Endothelial cell of umbilical vein (primary cell): Measurements from ENCODE around the gene ARHGEF16. TPM values are rescaled to one million over a fixed set of nuclear protein-coding genes. Genes with fewer than 3 reads are reported as not detected.
A peak's percentile ranks its signal among the peaks of the same experiment; 100 is the strongest.

Experiments
- BruUV-seq: library from RNA; stranded (reverse); fragments of 400-500 nt; replicated peaks from 2 replicates; lab custom pipeline; 2021; lab: Mats Ljungman, UMichigan
- CTCF ChIA-PET: fragments of 300-600, 350-600 bp; sonication (Branson Sonifier 250); formaldehyde crosslinking; loops from one replicate; lab custom pipeline; 2021; ENCODE audit warnings: antibody characterized with exemption, inconsistent platforms; lab: Charles Lee
- POLR2A ChIA-PET: fragments of 300-600, 350-600 bp; sonication (Branson Sonifier 250); formaldehyde crosslinking; loops from one replicate; lab custom pipeline; 2021; ENCODE audit warnings: antibody characterized with exemption, inconsistent platforms; lab: Charles Lee
- DNase-seq: peaks from one replicate; pipeline ENCODE4 v3.0.0-alpha.2; 2011; ENCODE audit warnings: low read depth, low spot score
- FAIRE-seq: peaks from 2 replicates; lab custom pipeline; 2011; peaks lifted over from hg19 to GRCh38; lab: Jason Lieb, UNC
- H2AFZ ChIP-seq: 2 replicates; pipeline ENCODE4 v1.6.0; 2012; ENCODE audit warnings: low read depth, low read length, control low read depth, inconsistent platforms
- H3K27ac ChIP-seq: 2 replicates; pipeline ENCODE4 v1.5.1; 2011; ENCODE audit warnings: low read depth, mild to moderate bottlenecking, control low read depth, low read length, moderate library complexity; ENCODE audit not compliant: insufficient read depth
- H3K27me3 ChIP-seq, 2 experiments: 2 replicates each; pipeline versions ENCODE4 v1.6.0 to v1.6.1; 2011; ENCODE audit warnings: low read length in 2 of 2, mixed read lengths in 1 of 2; ENCODE audit not compliant: control insufficient read depth in 2 of 2, insufficient read depth in 2 of 2
- H3K36me3 ChIP-seq, 2 experiments: 2 replicates in 1 of 2; 3 replicates in 1 of 2; pipeline ENCODE4 v1.5.1; 2011; ENCODE audit warnings: low read length in 2 of 2, mild to moderate bottlenecking in 1 of 2, moderate library complexity in 1 of 2; ENCODE audit not compliant: control insufficient read depth in 2 of 2, insufficient read depth in 2 of 2; ENCODE audit errors: extremely low read depth in 1 of 2
- H3K4me1 ChIP-seq: 3 replicates; pipeline ENCODE4 v1.5.1; 2011; ENCODE audit warnings: mild to moderate bottlenecking, low read length; ENCODE audit not compliant: control insufficient read depth, insufficient read depth; ENCODE audit errors: extremely low read depth
- H3K4me2 ChIP-seq: 2 replicates; pipeline ENCODE4 v1.6.1; 2011; ENCODE audit warnings: low read length, control low read depth, mixed read lengths; ENCODE audit not compliant: insufficient read depth
- H3K4me3 ChIP-seq, 3 experiments: fragments of 200-600 bp in 1 of 3; sonication (generic), shearing (Covaris generic) in 1 of 3; replicated peaks in 1 of 3; 2 replicates each; pipeline ENCODE4 v1.5.1; 2011 to 2016; ENCODE audit warnings: control low read depth in 3 of 3, low read length in 3 of 3, mild to moderate bottlenecking in 2 of 3, inconsistent platforms in 1 of 3, low read depth in 1 of 3, moderate library complexity in 1 of 3; ENCODE audit not compliant: insufficient read depth in 1 of 3
- H3K79me2 ChIP-seq: 2 replicates; pipeline ENCODE4 v1.6.0; 2012; ENCODE audit warnings: low read length, inconsistent platforms; ENCODE audit not compliant: control insufficient read depth, insufficient read depth
- H3K9ac ChIP-seq: replicated peaks from 2 replicates; pipeline ENCODE3; 2011; ENCODE audit warnings: low read length, control low read depth; ENCODE audit not compliant: insufficient read depth; ENCODE audit errors: extremely low read depth
- H3K9me1 ChIP-seq: replicated peaks from 3 replicates; pipeline ENCODE4 v1.6.0; 2011; ENCODE audit warnings: mild to moderate bottlenecking, low read length; ENCODE audit not compliant: control insufficient read depth, insufficient read depth; ENCODE audit errors: extremely low read depth
- H3K9me3 ChIP-seq: replicated peaks from 2 replicates; pipeline ENCODE4 v1.5.1; 2012; ENCODE audit warnings: low read length, inconsistent platforms; ENCODE audit not compliant: control insufficient read depth, insufficient read depth
- H4K20me1 ChIP-seq: replicated peaks from 2 replicates; pipeline ENCODE3; 2011; ENCODE audit warnings: mild to moderate bottlenecking, low read length; ENCODE audit not compliant: control insufficient read depth, insufficient read depth; ENCODE audit errors: extremely low read depth
- CTCF ChIP-seq, 2 donors: IDR thresholded peaks; 1 replicate in 1 of 2; 2 replicates in 1 of 2; pipeline ENCODE4 v1.5.1; 2011; ENCODE audit warnings: low read length in 2 of 2, mild to moderate bottlenecking in 2 of 2, moderate library complexity in 2 of 2, control low read depth in 1 of 2, inconsistent platforms in 1 of 2, low read depth in 1 of 2; ENCODE audit not compliant: insufficient read depth in 1 of 2; ENCODE audit errors: extremely low read depth in 1 of 2
- EZH2 ChIP-seq: IDR thresholded peaks from 2 replicates; pipeline ENCODE4 v1.6.1; 2012; ENCODE audit warnings: borderline replicate concordance, low read depth, mild to moderate bottlenecking, moderate library complexity, low read length, inconsistent platforms; ENCODE audit not compliant: severe bottlenecking
- FOS ChIP-seq: IDR thresholded peaks from 2 replicates; pipeline ENCODE4 v1.6.1; 2011; ENCODE audit warnings: mild to moderate bottlenecking, low read length, moderate library complexity, borderline replicate concordance; ENCODE audit not compliant: insufficient read depth
- JUN ChIP-seq: IDR thresholded peaks from 2 replicates; pipeline ENCODE4 v1.6.1; 2011; ENCODE audit warnings: borderline replicate concordance, low read depth; ENCODE audit not compliant: insufficient read length, insufficient read depth
- MAX ChIP-seq: IDR thresholded peaks from 2 replicates; pipeline ENCODE4 v1.6.1; 2011; ENCODE audit not compliant: insufficient read depth, insufficient read length
- MYC ChIP-seq: IDR thresholded peaks from one replicate; pipeline ENCODE4 v1.6.1; 2011; ENCODE audit warnings: mild to moderate bottlenecking, low read depth, low read length
- POLR2A ChIP-seq: IDR thresholded peaks from 2 replicates; pipeline ENCODE4 v1.6.1; 2012; ENCODE audit warnings: low read depth, mild to moderate bottlenecking, control low read depth, low read length
- POLR2AphosphoS5 ChIP-seq: IDR thresholded peaks from 2 replicates; pipeline ENCODE4 v1.6.1; 2012; ENCODE audit warnings: low read depth, mild to moderate bottlenecking, control low read depth, low read length, moderate library complexity; ENCODE audit not compliant: insufficient read depth
- dilution Hi-C: fragments of 300-500 bp; cut with MboI; formaldehyde crosslinking; loops from one replicate; pipeline ENCODE4 v1.15.0; 2019; ENCODE audit warnings: low sequenced_read_pairs; ENCODE audit not compliant: extremely low pct_ligation_motif_present
- intact Hi-C: fragments of 100-400 bp; cut with micrococcal nuclease; formaldehyde crosslinking; loops from one replicate; pipeline ENCODE4 v1.10.0; 2022
- polyA plus RNA-seq, 4 experiments: library from polyadenylated mRNA; depleted of rRNA in 3 of 4; stranded (reverse) in 3 of 4; unstranded in 1 of 4; fragments of >200 nt; gene quantifications; 2 replicates each; pipeline versions ENCODE4 v1.2.1 to v1.2.3, GENCODE V29; 2011 to 2012; ENCODE audit warnings: missing spikeins in 1 of 4
- total RNA-seq: library from RNA; stranded (reverse); gene quantifications from 2 replicates; pipeline ENCODE4 v1.2.3, GENCODE V29; 2021

Gene ARHGEF16
- total and polyA plus RNA-seq, 2 donors (not counting 3 experiments of a cell fraction or from before 2014, with no cell fraction given), result 0.52 to 1.3 TPM

- H3K9ac ChIP-seq, result no peak overlapping the region
- H3K4me2 ChIP-seq, result no peak overlapping the region
- H4K20me1 ChIP-seq, result no peaks in the 10 kb centered on the region
- no peak for FAIRE-seq
- POLR2A ChIA-PET, result no interaction called here
- no peaks in the 10 kb centered on the region for H3K4me1 ChIP-seq
- TF ChIP-seq EZH2 (no peak), JUN (no peak), CTCF (IDR thresholded peaks at IDR 0.05; ENCODE audit: extremely low read depth in 1 of 2, insufficient read depth in 1 of 2, low read depth in 1 of 2, low read length in 2 of 2) (no peak), POLR2A (no peak), FOS (no peak), MAX (no peak), MYC (no peak), POLR2AphosphoS5 (no peak)
- H3K4me3 ChIP-seq, result no peak overlapping the region
- intact Hi-C loops (no loop called here), dilution Hi-C loops (no loop called here)
- BruUV-seq, result no TSS peak
- H3K79me2 ChIP-seq, result no peaks in the 10 kb centered on the region
- H3K9me1 ChIP-seq, result no peaks in the 10 kb centered on the region
- CTCF ChIA-PET, result interaction anchor here (0.8 to 1.8 kb wide), 2 partner anchors 43 to 123 kb away, joined by 3 to 7 read pairs; no protein-coding TSS in a partner anchor
- H3K36me3 ChIP-seq, result no peaks in the 10 kb centered on the region
- H3K27me3 ChIP-seq, result no peaks in the 10 kb centered on the region
- no peak overlapping the region for H2AFZ ChIP-seq
- no peak overlapping the region for H3K27ac ChIP-seq
- no peaks in the 10 kb centered on the region for H3K9me3 ChIP-seq
- DNase-seq, result peak; percentile 25
Measured at GRCh38 chr1:3495776-3496745, 41.6 kb downstream of the ARHGEF16 start.
